Measurements from ENCODE around the gene ZNF804B. TPM values are rescaled to one million over a fixed set of nuclear protein-coding genes. Genes with fewer than 3 reads are reported as not detected.

The ZNF804B gene
- total RNA-seq, 2 donors from 2014 or later = not detected

DNA sequence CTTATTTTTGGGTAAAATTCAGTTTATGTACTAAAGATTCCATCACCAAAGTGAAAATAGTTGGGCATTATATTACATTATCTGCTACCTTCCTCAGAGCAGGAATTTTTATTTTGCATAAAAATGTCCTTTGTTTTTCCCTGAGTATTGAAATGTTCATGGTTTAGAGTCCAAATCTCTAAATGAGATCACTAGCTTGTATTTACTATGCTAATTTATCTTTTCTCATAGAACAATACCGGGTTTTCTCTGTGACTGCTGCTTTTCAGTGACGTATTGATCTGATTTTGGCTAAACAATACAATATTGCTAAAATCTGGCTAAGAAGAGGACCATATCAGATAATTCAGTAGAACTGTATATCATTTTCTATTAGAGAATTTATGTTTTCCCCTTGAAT lies 125.6 kb downstream of the ZNF804B start:
- Histone ChIP-seq H3K36me3 (no peaks in the 10 kb centered on the region), H3K9me3 (no peaks in the 10 kb centered on the region), H3K4me3 (no peak overlapping the region), H3K27ac (no peak overlapping the region), H3K4me1 (ENCODE audit: control insufficient read depth in 1 of 2, low read depth in 2 of 2) (no peaks in the 10 kb centered on the region), H3K27me3 (replicated peaks; ENCODE audit: insufficient read depth) (no peaks in the 10 kb centered on the region)
- DNase-seq (ENCODE audit: low spot score) (no peak), ATAC-seq (ENCODE audit: insufficient number of reproducible peaks, low FRiP score, low read depth) (no peak)
- TF ChIP-seq, protein P1, sequence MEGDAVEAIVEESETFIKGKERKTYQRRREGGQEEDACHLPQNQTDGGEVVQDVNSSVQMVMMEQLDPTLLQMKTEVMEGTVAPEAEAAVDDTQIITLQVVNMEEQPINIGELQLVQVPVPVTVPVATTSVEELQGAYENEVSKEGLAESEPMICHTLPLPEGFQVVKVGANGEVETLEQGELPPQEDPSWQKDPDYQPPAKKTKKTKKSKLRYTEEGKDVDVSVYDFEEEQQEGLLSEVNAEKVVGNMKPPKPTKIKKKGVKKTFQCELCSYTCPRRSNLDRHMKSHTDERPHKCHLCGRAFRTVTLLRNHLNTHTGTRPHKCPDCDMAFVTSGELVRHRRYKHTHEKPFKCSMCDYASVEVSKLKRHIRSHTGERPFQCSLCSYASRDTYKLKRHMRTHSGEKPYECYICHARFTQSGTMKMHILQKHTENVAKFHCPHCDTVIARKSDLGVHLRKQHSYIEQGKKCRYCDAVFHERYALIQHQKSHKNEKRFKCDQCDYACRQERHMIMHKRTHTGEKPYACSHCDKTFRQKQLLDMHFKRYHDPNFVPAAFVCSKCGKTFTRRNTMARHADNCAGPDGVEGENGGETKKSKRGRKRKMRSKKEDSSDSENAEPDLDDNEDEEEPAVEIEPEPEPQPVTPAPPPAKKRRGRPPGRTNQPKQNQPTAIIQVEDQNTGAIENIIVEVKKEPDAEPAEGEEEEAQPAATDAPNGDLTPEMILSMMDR (IDR thresholded peaks at IDR 0.05) = no peak

DNA sequence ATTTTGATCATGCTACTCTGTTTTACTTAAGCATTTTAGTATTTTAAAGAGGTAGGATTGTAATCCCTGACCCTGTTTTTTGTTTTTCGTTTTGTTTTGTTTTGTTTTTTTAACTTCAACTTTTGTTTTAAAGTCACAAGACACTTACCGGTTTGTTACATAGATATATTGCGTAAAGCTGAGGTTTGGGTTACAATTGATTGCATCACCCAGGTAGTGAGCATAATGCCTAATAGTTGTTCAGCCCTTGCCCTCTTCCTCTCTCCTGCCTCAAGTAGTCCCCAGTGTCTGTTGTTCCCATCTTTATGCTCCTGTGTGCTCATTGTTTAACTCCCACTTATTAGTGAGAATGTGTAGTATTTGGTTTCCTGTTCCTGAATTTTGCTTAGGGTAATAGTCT lies 129.2 kb downstream of the ZNF804B start:
- Histone ChIP-seq H3K9me3 (no peaks in the 10 kb centered on the region), H3K27me3 (replicated peaks; ENCODE audit: insufficient read depth) (no peaks in the 10 kb centered on the region), H3K4me3 (no peak overlapping the region), H3K36me3 (no peaks in the 10 kb centered on the region), H3K27ac (no peak overlapping the region), H3K4me1 (ENCODE audit: control insufficient read depth in 1 of 2, low read depth in 2 of 2) (no peaks in the 10 kb centered on the region)
- ATAC-seq (ENCODE audit: insufficient number of reproducible peaks, low FRiP score, low read depth) = no peak
- TF ChIP-seq, protein P1 (IDR thresholded peaks at IDR 0.05) = no peak
- DNase-seq (ENCODE audit: low spot score) = no peak

DNA sequence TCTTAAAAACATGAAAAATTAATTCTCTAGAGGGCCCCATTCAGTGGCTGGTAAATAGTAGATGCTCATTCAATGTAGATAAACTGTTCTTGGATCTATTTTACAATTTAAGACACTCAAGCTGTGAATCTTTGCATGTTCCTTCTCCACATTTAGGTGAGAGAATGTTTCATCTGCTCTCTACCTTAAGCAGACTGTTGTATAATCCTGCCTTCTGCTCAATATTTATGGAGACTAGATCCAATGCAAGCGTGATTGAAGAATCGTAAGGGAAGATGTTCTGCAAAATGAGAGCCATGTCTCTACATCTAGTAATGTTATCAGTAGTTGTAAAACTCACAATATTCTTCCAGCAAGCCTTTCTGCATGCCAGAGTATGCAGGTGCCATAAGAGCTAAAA lies 151.0 kb downstream of the ZNF804B start:
- TF ChIP-seq, protein P1 (IDR thresholded peaks at IDR 0.05) = no peak
- ATAC-seq (ENCODE audit: insufficient number of reproducible peaks, low FRiP score, low read depth) = no peak
- H3K4me1 ChIP-seq (ENCODE audit: control insufficient read depth in 1 of 2, low read depth in 2 of 2) = no peaks in the 10 kb centered on the region

DNA sequence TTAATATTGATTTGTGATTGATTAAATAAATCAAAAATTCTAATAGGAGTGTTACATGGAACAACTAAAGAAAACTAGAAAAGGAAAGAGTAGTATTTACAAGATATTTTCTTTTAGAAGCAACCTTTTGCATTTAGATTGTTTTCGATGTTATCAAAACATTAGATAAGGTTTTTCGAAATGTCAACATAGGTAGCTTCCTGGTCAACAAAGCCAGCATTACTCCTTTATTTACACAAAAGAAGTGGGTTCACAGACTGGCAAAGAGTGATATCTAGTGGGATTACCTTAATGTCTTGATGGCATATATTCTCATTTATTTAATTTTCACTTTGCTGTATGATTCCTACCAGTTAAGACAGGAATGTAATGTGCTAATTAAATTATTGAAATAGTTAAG lies 153.4 kb downstream of the ZNF804B start:
- no peak overlapping the region for H3K4me3 ChIP-seq
- ATAC-seq (ENCODE audit: insufficient number of reproducible peaks, low FRiP score, low read depth) (no peak), DNase-seq (ENCODE audit: low spot score) (no peak)
- H3K27me3 ChIP-seq (replicated peaks; ENCODE audit: insufficient read depth) = no peaks in the 10 kb centered on the region
- no peaks in the 10 kb centered on the region for H3K4me1 ChIP-seq (ENCODE audit: control insufficient read depth in 1 of 2, low read depth in 2 of 2)
- TF ChIP-seq, protein P1 (IDR thresholded peaks at IDR 0.05) = no peak
- no peak overlapping the region for H3K27ac ChIP-seq
- no peaks in the 10 kb centered on the region for H3K9me3 ChIP-seq
- no peaks in the 10 kb centered on the region for H3K36me3 ChIP-seq

More for the DNA sequence above, 151.0 kb downstream of the ZNF804B start:
- no peaks in the 10 kb centered on the region for H3K36me3 ChIP-seq
- DNase-seq (ENCODE audit: low spot score) = no peak
- H3K27me3 ChIP-seq (replicated peaks; ENCODE audit: insufficient read depth) = no peaks in the 10 kb centered on the region
- H3K4me3 ChIP-seq = no peak overlapping the region
- H3K9me3 ChIP-seq = no peaks in the 10 kb centered on the region
- H3K27ac ChIP-seq = no peak overlapping the region

DNA sequence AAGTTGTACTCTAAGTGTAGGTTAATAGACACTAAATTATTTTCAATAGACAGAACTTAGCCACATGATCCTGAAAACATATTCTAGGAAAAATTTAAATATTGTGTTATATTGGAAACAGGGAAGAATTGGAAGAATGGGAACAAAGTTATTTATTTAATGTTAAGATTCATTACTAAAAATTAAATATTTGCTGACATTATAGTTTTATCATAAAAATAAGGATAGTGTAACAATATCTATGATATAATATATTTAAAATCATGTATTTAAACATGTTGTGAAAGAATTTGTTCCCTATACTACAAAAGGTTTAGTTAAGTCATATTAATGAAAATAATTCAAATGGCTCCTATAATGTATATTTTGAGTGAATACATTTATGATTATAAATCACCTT lies 156.1 kb downstream of the ZNF804B start:
- DNase-seq (ENCODE audit: low spot score) = no peak
- Histone ChIP-seq H3K4me3 (no peak overlapping the region), H3K27me3 (replicated peaks; ENCODE audit: insufficient read depth) (no peaks in the 10 kb centered on the region), H3K9me3 (no peaks in the 10 kb centered on the region), H3K27ac (no peak overlapping the region), H3K36me3 (no peaks in the 10 kb centered on the region), H3K4me1 (ENCODE audit: control insufficient read depth in 1 of 2, low read depth in 2 of 2) (no peaks in the 10 kb centered on the region)
- TF ChIP-seq, protein P1 (IDR thresholded peaks at IDR 0.05) = no peak
- ATAC-seq (ENCODE audit: insufficient number of reproducible peaks, low FRiP score, low read depth) = no peak

Measured in thoracic aorta (tissue), 2 donors.